Stimulated activated naive CD8-positive, alpha-beta T cell treated with anti-CD3 and anti-CD28 coated beads, Interleukin-15, Interleukin-2, amounts not matched to agents 100 U/mL and 50 U/mL, for 24 hours (primary cell): ENCODE results near the gene TMX4.
"Not testable (repeated sequence)": the region's sequence is repeated elsewhere in the genome, so short reads cannot be mapped to it uniquely, and the experiment has no call there.

ENCODE experiments used
- ATAC-seq: fragments of 150-1000 bp; cut with Tn5 transposase; one replicate; pipeline ENCODE4 v1.10.0; 2021
- DNase-seq: peaks from one replicate; pipeline ENCODE4 v3.0.0; 2021

The TMX4 gene

GRCh38 chr20:7967199-7967844, 52.2 kb downstream of the TMX4 start:
- ATAC-seq (no peak), DNase-seq (no peak)

DNA sequence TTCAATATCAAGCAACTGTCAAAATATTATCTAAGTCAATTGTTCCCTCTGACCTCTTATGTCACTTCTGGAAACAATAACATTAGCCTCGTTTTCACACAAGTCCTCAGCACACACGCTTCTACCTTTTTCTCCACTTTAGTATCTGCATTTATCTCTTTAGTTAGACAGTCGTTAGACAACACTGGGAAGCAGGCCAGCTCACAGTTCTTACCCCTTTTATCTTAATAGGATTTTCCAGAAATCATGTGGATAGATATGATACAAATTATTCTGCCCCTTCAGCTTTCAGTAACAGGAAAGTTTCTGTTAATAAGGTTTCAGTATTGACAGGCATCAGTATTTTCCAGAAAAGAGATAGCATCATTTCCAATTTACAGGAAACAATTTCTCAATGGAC, 53.4 kb downstream of the TMX4 start:
- no peak for DNase-seq
- ATAC-seq = no peak

DNA sequence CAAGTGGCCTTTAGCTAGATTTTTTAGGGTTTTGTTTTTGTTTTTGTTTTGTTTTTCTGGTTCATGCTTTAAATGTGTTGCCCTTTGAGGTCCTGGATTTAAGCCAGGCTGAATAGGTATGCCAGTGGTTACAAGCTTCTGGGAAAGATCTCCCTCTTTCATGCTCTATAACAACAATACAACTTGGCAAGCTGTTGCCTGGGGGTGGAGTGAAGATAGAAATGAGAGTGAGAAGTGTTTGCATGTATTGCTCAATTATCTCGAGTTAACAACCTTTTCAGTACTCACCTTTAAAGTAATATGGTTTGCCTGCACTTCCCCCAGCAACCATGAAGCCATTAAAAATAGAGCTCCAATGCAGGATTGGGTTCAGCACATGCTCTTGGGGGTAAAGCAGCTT, 60.1 kb downstream of the TMX4 start:
- DNase-seq (no peak), ATAC-seq (no peak)

- ATAC-seq, DNase-seq: not testable (repeated sequence)
Measured at GRCh38 chr20:7956561-7956960, 63.0 kb downstream of the TMX4 start.

DNA sequence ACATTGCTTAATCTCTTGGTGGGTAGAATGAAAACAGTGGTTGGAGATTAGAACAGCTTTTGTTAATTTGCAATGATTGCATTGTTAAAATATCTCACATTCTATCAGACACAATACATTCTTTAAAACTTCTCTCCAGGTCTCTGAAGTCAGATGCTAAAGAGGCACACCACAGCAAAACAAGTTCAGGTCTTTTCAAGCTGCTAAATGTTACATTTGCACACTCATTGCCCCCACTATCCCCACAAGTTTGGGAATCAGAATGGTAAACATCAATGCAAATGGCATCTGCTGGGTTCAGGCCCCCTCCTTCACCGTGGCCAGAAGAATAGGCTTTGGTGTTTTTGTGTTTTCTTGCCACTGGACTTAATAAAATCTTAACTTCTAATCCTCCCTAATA, 69.2 kb downstream of the TMX4 start:
- DNase-seq (no peak), ATAC-seq (no peak)

DNA sequence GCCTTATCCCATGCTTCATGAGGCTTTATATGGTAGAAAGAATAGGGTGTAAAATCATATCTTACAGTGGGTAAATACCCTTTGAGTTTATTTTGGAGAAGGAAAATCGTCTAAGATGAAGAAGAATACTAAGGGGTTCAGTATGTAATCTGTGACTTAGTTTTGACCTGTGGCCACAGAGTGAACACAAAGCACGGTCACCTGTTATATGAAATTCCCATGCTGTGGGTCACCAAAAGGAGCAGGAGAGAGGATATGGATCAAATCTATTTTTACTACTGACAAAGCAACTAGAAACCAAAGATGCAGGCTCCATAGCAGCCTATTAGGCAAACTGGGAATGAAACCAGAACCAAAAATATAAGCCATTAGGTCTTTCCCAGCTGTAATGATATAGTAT, 75.7 kb downstream of the TMX4 start:
- DNase-seq (no peak), ATAC-seq (no peak)

DNA sequence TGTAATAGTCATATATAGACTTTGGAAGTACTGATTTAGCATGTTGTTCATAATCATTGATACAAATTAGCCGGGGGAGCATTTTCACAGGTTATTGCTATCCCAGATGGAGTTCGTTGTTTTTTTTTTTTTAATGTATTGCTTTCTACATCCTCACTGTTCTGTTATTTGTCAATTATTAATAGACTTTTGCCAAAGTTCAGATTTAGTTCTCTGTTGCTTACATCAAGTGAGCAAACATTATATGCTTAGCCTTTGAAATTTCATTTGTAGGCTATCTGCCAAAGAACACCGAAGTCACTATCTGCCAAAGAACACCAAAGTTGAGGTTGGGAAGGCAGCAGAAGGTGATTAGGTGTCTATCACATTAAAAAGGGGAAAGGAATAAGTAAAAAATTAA, 79.2 kb downstream of the TMX4 start, which contains the start of gene HAO1:
HAO1 (minus strand) TSS at position 118 of the 400 bp plus-strand sequence; CDS start at position 82, 36 bp downstream.
- DNase-seq = no peak
- ATAC-seq = no peak

GRCh38 chr20:7939663-7940062, 79.9 kb downstream of the TMX4 start:
- no peak for ATAC-seq
- no peak for DNase-seq

- DNase-seq = no peak
Measured at GRCh38 chr20:7938058-7938457, 81.5 kb downstream of the TMX4 start.

DNA sequence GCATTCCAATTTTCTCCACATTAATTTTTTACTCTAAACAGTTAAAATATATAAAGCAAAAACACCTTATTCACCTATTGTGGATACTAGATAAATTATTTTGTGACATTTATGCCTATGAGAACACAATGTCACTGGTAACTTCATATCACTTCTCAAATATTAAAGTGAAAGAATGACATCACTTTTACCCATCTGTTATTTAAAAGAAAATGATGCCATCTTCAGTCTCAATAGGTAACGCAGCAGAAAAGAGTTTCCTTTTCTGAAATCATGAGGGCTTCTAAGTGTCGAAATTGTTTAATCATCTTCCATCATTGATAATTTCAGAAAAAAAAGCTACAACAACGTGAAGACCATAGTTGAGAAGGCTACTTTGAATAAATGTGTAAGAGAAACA, 82.2 kb downstream of the TMX4 start:
- DNase-seq (no peak), ATAC-seq (no peak)

More at GRCh38 chr20:7938058-7938457, 81.5 kb downstream of the TMX4 start:
- ATAC-seq = no peak

DNA sequence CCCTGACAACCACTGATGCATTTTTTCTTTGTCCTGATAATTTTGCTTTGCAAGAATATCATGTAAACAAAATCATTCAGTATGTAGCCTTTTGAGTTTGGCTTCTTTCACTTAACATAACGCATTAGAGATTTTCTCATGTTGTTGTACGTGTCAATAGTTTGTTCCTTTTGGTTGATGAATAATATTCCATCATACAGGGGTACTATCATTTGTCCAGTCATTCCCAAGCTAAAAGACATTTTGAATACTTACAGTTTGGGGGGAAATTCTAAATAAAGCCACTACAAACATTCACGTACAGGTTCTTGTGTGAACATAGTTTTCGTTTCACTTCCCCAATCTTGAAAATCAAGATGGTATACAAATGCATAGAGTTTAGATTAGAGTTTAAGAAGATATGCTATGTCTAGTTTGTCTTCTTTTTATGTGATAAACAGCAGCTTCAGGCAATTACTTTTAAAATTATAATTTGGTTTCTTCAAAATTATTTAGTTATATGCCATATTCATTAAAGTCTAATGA, 84.5 kb downstream of the TMX4 start:
- DNase-seq (no peak), ATAC-seq (no peak)

- ATAC-seq (no peak), DNase-seq (no peak)
Measured at GRCh38 chr20:7933346-7933745, 86.2 kb downstream of the TMX4 start.

GRCh38 chr20:7930343-7930742, 89.2 kb downstream of the TMX4 start:
- ATAC-seq = no peak
- DNase-seq = no peak
